Stimulated activated memory B cell treated with anti-CD40 and anti-IgM and Interleukin-4, amounts not matched to agents 10 μg/mL and 1 μg/mL and 100 μg/mL, for 72 hours (primary cell): ENCODE results near the gene ZBTB26.
"Not testable (repeated sequence)": the region's sequence is repeated elsewhere in the genome, so short reads cannot be mapped to it uniquely, and the experiment has no call there.

Source experiments
- ATAC-seq: fragments of 150-1000 bp; cut with Tn5 transposase; 2 replicates; pipeline ENCODE4 v1.10.0; 2021
- H3K27ac Mint-ChIP-seq: one replicate; pipeline ENCODE4 v1.8.0; 2022; ENCODE audit warnings: mild to moderate bottlenecking, mixed read lengths
- H3K27me3 Mint-ChIP-seq: one replicate; pipeline ENCODE4 v1.8.0; 2022; ENCODE audit warnings: mixed read lengths
- H3K36me3 Mint-ChIP-seq: one replicate; pipeline ENCODE4 v1.8.0; 2022; ENCODE audit warnings: mixed read lengths
- H3K4me1 Mint-ChIP-seq: one replicate; pipeline ENCODE4 v1.8.0; 2022; ENCODE audit warnings: mixed read lengths
- H3K4me3 Mint-ChIP-seq: one replicate; pipeline ENCODE4 v1.8.0; 2022; ENCODE audit warnings: mild to moderate bottlenecking, moderate library complexity, mixed read lengths
- H3K9me3 Mint-ChIP-seq: one replicate; pipeline ENCODE4 v1.8.0; 2022; ENCODE audit warnings: mixed read lengths

The ZBTB26 gene

DNA sequence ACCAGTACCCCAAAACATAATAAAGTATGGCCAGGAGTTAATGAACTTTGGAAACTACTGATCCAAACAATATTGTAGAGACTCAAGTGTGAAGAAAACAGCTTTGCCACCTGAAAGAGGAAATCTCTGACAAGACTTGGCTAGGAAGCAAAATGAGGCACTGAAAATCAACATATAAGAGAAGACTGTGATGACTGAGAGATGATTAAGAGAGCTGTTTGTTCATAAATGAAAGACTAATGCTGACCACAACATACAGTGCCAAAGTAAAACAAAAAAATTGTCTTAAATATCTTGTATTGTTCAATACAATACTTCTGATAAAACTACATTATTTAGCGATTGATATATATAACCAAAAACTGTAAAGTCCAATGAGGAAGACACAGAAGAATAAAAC is 33.3 kb downstream of the ZBTB26 start:
- H3K9me3 Mint-ChIP-seq: no peaks in the 10 kb centered on the region
- peaks cover 14% of the 10 kb centered on the region for H3K4me1 Mint-ChIP-seq
- no peak overlapping the region for H3K4me3 Mint-ChIP-seq
- peak overlapping the region; percentile 70 for H3K27ac Mint-ChIP-seq
- no peaks in the 10 kb centered on the region for H3K27me3 Mint-ChIP-seq
- H3K36me3 Mint-ChIP-seq: peaks cover 21% of the 10 kb centered on the region
- no peak for ATAC-seq

- Mint-ChIP-seq H3K27me3 (no peaks in the 10 kb centered on the region), H3K27ac (no peak overlapping the region), H3K36me3 (peaks cover 51% of the 10 kb centered on the region), H3K4me1 (peaks cover 10% of the 10 kb centered on the region), H3K9me3 (no peaks in the 10 kb centered on the region), H3K4me3 (no peak overlapping the region)
- no peak for ATAC-seq
Observed at GRCh38 chr9:122888480-122888879, 42.8 kb downstream of the ZBTB26 start.

- Mint-ChIP-seq H3K4me1 (no peaks in the 10 kb centered on the region), H3K27ac (no peak overlapping the region), H3K27me3 (no peaks in the 10 kb centered on the region), H3K4me3 (no peak overlapping the region), H3K9me3 (no peaks in the 10 kb centered on the region), H3K36me3 (peaks cover 40% of the 10 kb centered on the region)
- no peak for ATAC-seq
Observed at GRCh38 chr9:122883125-122883524, 48.2 kb downstream of the ZBTB26 start.

DNA sequence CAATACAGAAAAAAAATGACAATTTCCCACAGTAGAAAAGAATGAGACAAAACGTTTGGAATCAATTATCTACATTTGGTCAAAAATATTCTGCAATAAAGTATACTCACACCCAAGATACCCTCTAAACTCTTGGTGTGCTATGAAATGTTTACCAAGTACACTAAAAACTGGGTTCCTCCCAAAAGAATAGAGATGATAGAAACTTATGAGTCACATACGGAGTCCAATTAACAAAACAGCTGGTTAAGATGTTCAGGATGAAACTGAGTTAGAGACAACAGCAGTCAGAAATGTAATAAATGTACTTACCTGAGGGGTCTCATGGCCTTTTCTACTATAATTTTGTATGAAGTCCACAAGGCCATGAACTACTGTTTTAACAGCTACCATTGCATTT is 51.9 kb downstream of the ZBTB26 start:
- ATAC-seq: no peak
- Mint-ChIP-seq H3K9me3 (no peaks in the 10 kb centered on the region), H3K4me3 (no peak overlapping the region), H3K4me1 (peaks cover 18% of the 10 kb centered on the region), H3K27me3 (no peaks in the 10 kb centered on the region), H3K27ac (no peak overlapping the region), H3K36me3 (peaks cover 54% of the 10 kb centered on the region)

DNA sequence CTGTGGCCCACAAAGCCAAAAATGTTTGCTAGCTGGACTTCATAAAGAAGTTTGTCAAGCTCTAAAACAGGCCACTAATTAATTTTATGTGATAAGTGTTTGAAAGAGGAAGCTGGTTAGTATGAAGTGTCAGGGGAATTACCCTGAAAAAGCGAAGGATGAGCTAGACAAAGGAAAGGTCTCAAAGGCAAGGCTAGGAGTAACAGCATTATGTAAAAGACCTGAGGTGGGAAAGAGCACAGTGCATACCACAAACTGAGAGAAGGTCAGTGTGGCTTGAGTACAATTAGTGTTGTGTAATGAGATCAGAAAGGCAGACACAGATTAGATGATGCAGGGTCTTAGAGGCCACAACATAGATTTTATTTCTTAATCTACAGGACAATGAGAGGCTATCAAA is 55.8 kb downstream of the ZBTB26 start:
- Mint-ChIP-seq H3K9me3 (no peaks in the 10 kb centered on the region), H3K4me1 (peaks cover 18% of the 10 kb centered on the region), H3K27ac (peak overlapping the region; percentile 71), H3K4me3 (peak overlapping the region; percentile 38), H3K27me3 (no peaks in the 10 kb centered on the region), H3K36me3 (peaks cover 71% of the 10 kb centered on the region)
- peak; percentile 77 for ATAC-seq

- not testable (repeated sequence) for ATAC-seq, H3K4me1 Mint-ChIP-seq, H3K9me3 Mint-ChIP-seq, H3K4me3 Mint-ChIP-seq, H3K27me3 Mint-ChIP-seq, H3K27ac Mint-ChIP-seq
- H3K36me3 Mint-ChIP-seq: peaks cover 61% of the 10 kb centered on the region
Observed at GRCh38 chr9:122867276-122867675, 64.0 kb downstream of the ZBTB26 start.

DNA sequence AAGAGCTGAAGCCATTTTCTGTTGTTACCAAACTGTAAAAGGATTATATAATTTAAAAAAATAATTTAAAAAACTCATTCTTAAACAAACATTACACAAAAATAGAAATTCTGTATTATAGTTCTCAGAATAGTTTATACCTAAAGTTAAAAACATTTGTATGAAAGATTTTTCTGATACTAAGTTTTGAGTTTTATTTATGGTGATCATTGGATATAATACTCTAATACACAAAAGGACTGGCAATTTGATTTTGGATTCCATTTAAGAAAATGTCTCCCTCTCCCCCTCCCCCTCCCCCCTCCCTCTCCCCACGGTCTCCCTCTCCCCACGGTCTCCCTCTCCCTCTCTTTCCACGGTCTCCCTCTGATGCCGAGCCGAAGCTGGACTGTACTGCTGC is 65.2 kb downstream of the ZBTB26 start:
- no peak for ATAC-seq
- Mint-ChIP-seq H3K36me3 (peaks cover 52% of the 10 kb centered on the region), H3K4me1 (peaks cover 7% of the 10 kb centered on the region), H3K9me3 (no peaks in the 10 kb centered on the region), H3K4me3 (no peak overlapping the region), H3K27me3 (no peaks in the 10 kb centered on the region), H3K27ac (no peak overlapping the region)
